ENCODE measurements around the gene BOLA1.
A peak's percentile ranks its signal among the peaks of the same experiment; 100 is the strongest.
"Not testable (repeated sequence)": the region's sequence is repeated elsewhere in the genome, so short reads cannot be mapped to it uniquely, and the experiment has no call there.

BOLA1 gene, protein sequence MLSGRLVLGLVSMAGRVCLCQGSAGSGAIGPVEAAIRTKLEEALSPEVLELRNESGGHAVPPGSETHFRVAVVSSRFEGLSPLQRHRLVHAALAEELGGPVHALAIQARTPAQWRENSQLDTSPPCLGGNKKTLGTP

DNA sequence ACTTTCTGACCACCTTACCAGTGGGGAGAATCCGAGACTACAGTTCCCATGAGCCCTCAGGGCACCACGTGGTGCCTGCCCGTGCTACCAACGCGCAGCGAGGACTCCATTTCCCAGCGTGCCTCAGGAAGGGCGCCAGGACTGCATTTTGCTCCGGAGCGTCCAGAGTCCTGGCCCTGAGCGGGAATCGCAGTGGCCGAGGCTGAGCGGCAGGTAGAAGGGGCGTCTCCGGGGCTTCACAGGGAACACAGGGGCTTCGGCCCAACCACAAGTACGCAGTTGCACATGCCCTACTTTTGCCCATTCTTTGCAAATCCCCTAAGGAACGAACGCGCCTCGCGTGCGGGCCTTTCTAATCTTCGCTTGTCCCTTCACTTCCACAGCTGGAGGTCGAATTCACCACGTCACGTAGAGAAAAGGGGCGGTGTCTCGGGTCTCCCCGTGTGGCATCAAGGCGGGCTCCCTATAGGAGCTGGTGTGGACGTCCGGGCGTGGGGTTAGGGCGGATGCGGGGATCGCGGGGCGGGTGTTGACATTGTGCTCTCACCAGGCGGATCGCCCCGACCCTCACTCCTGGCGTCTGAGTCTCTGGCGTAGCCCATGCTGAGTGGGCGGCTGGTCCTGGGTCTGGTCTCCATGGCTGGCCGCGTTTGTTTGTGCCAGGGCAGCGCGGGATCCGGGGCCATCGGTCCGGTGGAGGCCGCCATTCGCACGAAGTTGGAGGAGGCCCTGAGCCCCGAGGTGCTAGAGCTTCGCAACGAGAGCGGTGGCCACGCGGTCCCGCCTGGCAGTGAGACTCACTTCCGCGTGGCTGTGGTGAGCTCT lies at the start of gene BOLA1:
Gene BOLA1, plus strand, starts transcription at position 109 of the 825 bp plus-strand sequence. Its CDS starts 492 bp downstream, at position 601.
- DNase-seq = peak; percentile 90 to 94

DNA sequence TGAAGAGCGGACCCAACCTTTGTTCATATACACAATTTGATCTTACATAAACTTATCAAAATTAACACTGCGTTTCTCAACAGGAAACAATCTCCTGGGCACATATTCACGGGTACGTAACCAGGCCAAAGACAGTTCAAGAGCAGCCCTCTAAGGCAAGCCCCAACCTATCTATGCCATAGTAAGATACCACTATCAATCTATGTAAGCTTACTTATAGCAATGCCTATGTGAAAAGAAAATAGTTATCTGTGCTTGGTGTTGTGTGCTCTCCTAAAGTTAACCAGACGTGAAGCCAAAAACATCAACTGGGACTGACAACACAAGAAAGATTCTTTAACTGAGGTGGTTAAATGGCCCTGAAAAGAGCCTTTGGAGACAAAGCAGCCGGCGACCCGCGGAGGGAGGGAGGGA lies 49.4 kb upstream of the BOLA1 start:
- no peak for DNase-seq

DNA sequence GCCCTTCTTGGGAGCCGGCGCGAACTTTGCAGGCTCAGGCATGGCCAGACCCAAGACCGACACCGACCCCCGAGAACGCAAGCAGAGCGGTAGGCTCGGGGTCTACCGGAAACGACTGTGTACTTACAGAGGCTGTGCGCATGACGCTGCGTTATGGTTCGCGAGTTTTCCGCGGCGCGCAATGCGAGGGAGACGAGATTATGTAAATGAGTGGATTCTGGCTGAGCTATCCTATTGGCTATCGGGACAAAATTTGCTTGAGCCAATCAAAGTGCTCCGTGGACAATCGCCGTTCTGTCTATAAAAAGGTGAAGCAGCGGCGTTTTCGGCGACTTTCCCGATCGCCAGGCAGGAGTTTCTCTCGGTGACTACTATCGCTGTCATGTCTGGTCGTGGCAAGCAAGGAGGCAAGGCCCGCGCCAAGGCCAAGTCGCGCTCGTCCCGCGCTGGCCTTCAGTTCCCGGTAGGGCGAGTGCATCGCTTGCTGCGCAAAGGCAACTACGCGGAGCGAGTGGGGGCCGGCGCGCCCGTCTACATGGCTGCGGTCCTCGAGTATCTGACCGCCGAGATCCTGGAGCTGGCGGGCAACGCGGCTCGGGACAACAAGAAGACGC lies 48.5 kb upstream of the BOLA1 start:
- DNase-seq = not testable (repeated sequence)

DNA sequence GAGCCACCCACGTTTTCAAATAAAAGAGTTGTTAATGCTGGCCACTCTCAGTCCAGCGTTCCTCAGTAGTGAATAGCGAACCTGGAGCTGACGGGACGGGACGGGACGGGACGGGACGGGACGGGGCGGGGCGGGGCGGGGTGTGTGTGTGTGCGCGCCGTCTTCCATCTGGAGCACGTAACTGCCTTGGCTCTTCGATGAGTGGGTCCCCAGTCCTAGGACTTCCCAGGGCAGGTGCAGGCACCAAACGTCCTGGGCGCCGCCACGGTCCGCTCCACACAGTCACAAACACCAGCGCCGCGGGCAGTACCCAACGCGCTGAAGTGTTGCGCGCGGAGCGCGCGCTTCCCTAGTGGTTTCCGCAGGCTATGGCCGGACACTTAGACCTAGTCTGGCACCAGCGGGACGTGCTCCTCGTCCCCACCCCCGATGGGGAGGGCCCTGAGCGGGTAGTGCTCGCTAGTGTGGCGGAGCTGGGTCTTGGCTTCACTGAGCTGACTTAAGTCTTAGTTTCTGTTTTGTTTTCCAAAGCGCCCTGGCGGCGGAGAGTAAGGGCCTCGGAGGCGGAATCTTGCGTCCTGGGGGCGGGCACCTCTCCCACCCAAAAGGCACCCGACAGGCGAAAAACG lies 47.7 kb upstream of the BOLA1 start:
- not testable (repeated sequence) for DNase-seq

DNA sequence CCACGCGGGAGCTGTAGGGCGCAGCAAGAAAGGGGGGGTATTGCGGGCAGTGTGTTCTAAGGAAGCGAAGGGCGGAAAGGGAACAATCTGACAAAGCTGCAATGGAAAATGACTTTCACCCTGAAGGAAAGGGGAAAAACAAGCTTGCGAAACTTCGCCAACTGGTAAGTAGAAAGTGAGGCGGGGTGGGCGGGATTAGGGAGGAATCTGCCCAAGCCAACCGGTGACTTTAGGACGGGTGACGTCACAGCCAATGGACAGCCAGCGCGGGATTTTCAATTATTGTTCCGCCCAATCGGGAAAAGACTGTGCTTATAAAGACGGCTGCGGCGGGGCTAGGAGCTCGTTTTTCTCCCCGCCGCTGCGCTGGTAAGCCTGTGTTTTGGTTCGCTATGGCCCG lies 47.1 kb upstream of the BOLA1 start:
- not testable (repeated sequence) for DNase-seq

DNA sequence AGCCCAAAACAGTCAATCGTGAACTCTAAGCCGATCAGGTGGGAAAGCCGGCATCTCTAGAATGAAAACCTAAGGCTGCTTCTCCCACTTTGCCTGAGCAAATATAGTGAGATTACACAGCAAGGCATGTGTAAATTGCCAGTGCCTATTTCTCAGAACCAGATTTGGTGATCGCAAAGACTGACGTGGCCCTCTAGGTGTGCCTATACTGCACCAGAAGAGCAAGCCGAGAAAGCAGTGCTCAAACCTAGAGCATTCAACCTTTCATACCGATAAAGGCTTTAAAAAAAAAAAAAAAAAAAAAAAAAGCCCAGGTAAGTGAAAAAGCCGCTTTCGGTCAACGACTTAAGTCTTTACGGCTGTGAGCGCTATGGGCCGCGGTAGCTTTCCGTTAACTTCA lies 39.1 kb upstream of the BOLA1 start:
- DNase-seq = not testable (repeated sequence)

DNA sequence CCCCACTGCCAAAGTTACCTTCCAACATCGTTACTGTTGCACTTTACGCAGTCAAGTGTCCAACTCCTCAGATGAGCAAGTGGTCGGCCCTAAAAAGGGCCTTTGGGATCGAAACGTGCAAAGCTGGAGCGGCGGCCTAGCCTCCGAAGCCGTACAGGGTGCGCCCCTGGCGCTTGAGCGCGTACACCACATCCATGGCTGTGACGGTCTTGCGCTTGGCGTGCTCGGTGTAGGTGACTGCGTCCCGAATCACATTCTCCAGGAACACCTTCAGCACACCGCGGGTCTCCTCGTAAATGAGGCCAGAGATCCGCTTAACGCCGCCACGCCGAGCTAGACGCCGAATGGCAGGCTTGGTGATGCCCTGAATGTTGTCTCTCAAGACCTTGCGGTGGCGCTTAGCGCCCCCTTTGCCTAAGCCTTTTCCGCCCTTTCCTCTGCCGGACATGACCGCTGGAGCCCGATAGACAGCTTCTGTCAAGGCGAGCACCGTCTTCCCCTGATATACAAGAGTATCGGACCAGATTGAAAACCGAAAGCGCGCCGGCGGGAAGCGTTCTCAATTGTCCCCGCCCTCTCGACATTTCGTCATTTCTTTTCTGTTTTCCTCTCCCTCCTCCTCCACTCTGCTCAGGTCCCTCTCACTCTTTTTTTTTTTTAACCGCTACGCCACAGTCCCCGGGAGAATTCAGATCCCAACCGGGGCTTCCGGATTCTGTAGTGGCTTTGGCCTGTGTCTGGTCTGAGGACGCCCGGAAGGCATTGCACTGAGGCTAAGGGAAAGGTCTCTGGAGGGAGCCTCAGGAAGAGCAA lies 38.5 kb upstream of the BOLA1 start:
- not testable (repeated sequence) for DNase-seq

DNA sequence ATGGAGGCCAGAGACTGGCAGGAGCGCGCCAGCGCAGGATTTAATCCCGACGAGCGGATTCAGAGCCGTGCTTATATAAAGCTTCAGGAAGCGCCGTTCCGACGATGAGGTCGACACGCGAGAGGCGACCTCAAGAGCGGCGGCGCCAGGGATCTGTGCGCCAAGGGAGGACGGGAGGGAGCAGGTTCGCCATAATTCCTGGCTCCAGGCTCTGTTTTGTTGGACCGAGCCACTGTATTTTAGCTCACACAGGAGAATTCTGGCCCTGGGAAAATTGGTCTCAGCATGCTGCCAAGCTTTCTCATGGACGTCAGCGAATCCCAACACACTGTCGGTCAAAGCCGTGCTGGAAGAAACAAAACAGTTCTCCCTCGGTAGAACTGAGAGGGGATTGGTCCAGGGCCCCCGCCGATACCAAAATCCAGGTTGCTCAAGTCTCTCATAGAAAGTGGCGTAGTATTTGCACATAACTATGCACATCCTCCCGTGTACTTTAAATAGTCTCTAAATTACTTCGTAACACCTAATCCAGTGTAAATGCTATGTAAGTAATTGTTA lies 37.8 kb upstream of the BOLA1 start:
- not testable (repeated sequence) for DNase-seq

DNA sequence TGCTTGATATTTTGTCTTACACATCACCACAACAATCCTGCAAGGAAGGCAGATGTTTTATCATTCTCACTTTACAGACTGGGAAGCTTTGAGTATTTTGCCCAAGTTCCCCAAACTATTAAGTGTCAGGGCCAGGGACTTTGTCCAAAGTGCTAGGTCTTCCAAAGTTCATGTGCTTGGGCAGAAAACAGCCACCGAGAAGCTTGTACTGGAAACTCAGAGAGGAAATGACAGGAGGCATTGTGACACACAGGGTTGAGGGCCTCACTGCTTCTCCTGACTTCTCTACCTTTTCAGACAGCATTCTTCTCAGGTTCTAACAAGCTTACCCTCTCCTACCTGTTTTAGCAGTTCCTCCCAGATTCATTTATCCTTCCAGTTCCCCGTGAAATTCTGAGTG lies 32.5 kb upstream of the BOLA1 start:
- DNase-seq = not testable (repeated sequence)

DNA sequence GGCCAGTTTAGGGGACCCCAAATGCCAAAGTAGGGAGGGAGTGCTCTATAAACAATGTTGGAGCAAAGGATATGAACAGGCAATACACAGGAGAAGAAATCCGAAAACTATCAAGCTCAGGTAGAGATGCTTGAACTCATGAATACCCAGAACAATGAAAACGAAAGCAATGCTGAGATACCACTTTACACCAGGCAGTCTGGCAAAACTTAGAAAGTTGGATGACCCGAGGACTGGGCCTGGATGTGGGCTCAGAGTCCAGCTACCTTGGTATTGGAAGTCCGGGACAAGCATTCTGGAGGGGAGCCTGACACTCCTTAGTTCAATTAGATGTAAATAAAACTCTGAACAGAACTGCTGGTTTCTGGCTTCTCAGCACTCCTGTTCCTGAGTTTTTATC lies 26.3 kb upstream of the BOLA1 start:
- not testable (repeated sequence) for DNase-seq

DNA sequence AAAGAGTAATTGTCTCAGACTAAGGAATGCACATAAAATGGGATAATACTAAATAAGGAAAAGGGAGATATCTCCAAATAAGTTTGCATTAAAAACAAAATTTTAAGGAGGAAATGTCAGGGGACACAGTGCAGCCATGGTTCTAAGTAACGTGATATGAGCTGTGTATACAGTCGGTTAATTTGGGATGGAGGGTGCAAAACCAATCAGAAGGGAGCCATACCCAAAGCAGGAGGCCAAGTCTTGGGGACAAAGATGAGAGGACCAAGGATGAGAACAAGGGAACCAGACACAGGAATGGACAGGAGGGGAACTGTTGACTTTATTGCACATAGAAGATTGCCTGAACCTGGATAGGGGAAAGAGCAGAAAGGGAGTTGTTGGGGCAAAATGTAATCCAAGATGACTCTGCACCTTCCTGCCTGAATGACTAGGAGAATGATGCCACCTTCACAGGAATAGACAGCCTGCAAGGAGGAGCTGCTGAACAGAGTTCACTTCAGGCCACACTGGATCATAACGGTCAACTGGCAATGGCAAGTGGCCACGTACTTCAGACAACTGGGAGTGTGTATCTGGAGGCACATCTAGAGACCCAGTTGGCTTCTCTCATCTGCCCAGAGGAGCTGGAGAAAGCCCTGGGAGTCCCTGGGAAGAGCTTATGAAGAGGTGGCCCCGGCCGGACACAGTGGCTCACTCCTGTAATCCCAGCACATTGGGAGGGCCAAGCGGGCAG lies 22.0 kb upstream of the BOLA1 start:
- no peak for DNase-seq

DNA sequence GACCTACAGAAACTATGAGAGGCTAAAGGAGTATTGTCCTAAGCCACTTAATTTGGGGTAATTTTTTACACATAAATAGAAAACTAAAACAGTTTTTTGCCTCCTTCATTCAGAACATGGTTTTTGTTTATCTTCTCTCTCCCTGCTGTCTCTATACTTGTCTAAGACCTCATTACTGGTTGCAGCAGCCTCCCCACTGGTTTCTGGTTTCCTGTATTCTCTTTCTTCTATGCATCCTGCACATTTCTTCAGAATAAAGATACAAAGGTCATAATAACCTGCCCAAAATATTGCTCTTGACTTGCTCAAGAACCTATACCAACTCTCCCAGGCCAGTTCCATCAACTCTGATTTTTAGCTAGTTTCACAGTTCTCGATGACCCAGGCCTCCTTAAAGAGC lies 19.8 kb upstream of the BOLA1 start:
- DNase-seq = no peak

DNA sequence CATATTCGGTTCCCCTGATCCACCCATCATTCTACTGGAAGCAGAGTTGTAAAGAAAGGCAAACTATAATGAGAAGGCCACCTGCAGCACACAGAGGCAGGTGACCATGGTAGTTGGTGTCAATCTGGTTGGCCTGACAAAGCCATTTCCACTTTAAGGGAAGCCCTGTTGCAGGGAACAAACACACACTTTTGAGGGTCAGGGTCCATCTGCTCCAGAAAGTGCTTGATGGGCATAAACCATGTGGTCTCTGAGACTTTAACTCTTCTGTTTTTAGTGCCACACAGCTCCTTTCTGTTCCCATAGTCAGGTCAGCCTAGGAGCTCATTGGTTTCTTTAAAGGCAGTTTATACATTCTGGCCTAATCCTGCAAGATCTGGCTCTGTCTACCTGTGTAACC lies 17.5 kb upstream of the BOLA1 start:
- no peak for DNase-seq

DNA sequence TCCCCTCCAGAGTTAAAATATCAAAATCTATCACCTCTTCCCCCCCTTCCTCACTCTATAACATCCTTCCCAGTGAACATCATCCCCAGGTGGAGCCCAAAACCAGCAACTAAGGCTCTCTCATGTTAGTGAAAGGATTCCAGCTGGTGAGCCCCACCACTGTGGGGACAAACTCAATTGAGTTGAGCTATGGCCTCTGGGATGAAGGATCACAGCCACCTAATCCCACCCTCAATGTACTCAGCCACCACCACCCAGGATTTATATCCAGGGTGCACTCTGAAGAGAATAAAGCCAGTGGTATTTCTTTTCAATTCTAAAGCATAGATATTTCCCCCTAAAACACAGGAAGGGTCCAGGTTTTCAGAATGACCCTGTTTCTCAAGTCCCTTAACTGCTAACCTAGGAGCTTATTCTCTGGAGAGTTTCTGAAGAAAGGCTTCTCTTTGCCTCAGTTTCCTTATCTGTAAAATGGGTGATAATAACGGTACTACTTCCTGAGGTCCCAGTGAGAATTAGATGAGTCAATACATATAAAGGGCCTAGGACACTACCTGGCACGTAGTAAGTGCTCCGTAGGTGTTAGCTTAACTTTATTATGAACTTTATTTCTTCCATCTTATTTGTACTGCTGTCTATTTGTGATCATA lies 15.6 kb upstream of the BOLA1 start:
- no peak for DNase-seq

DNA sequence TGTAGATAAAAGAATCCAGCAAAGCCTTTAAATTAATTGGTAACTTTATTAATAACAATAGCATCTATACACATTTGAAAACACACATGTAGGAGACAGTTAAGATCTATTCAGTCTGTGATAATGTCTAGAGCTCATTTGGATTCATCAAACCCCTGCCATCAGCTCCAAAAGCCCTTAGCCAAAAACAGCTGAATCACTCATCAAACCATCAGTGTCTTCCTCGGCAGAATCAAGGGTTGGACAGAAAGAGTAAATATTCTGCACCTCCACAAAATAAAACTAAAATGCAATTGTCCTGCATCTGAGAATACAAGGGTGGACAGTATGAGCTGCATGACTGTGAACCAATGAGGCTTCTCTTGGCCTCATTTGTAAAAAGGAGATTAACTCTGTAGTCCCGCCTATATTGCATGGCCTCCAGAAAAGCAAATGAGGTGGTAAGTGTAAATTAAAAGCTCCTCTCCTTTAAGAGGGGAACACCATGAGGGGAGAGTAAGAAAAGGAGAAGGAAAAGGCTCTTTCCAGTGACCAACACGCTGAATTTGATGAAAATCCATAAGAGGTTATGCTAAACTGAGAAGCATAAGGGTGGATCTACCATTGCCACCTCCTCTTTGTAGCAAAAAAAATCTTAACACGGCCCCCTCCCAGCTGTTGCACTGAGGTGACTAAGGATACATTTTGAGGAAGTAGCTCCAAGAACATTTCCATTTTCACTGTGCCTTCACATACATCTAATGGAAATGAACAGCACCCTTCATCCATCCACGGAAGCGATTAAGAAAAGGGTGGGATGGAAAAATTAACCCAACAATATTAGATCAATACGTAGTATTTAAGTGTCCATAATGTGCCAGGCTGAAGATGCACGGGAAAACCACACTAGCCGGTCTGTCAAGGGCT lies 14.7 kb upstream of the BOLA1 start:
- DNase-seq = peak in 1 of 2 experiments; percentile 37

DNA sequence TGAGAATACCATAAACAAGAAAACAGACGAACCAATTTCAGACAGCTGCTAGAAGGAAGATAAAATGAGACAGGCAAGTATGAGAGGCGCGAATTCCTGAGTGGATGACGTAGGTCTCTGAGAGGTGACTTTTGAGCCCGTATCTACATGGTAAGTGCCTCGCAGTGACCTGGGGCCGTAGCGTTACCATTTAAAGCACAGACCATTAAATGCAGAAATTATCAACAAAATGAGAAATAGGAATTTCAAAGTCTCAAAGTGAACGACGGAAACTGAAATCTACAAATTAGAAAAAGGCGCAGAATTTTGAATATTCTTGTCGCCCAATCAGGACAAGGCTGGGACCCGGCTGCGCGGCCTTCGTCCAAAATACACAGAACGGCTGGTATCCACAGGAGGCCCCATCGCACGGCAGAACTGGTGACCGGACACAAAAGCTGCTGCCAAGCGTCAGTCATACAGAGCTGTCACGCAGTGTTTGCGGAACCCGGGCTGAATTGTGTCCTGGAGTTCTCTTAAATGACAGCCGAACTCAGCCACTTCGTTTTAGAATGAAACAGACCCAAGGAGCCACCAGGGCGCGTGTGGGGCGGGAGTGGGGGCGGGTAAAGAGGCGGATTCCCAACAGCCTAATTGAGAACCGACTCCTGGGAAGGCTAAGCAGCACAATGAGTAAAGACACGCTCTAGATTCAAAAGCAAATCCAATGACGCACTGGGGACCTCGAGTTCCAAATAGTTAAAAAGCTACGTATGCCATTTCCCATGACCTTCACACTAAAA lies 13.8 kb upstream of the BOLA1 start:
- peak; percentile 67 to 75 for DNase-seq

DNA sequence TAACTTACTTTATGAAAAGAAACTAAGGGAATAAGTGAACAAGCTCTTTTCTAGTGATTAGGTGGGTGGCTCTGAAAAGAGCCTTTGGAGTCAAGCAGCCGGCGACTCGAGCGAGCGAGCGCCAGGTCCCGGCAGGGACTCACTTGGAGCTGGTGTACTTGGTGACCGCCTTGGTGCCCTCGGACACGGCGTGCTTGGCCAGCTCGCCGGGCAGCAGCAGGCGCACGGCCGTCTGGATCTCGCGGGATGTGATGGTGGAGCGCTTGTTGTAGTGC lies 13.3 kb upstream of the BOLA1 start:
- not testable (repeated sequence) for DNase-seq

DNA sequence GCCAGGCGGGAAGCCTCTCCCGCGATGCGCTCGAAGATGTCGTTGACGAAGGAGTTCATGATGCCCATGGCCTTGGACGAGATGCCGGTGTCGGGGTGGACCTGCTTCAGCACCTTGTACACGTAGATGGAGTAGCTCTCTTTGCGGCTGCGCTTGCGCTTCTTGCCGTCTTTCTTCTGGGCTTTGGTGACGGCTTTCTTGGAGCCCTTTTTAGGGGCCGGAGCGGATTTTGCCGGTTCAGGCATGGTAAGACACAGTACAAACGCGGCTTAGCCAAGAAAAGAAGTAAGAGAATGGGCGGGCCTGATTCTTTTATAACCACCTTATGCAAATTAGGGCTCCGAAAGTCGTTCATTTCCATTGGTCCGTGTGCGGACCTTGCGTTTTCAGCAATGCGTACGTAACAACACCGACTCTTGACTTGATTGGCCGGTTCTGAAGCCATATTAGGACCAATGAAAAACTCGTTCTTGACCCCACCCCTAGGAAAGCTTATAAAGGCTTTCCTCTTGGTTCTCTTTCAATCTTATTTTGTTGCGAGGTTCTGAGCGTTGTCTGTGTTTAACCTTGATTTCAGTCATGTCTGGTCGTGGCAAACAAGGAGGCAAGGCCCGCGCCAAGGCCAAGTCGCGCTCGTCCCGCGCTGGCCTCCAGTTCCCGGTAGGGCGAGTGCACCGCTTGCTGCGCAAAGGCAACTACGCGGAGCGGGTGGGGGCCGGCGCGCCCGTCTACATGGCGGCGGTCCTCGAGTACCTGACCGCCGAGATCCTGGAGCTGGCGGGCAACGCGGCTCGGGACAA lies 12.8 kb upstream of the BOLA1 start:
- DNase-seq = peak; percentile 97 to 98

DNA sequence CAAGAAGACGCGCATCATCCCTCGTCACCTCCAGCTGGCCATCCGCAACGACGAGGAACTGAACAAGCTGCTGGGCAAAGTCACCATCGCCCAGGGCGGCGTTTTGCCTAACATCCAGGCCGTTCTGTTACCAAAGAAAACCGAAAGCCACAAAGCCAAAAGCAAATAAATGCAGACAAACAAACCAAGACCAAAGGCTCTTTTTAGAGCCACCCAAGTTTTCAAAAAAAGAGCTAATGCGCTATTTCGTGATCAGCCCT lies 12.2 kb upstream of the BOLA1 start:
- DNase-seq = not testable (repeated sequence)

Measured in NCI-H1930 (cell line).